GM19193 (cell line): ENCODE data around the gene PHLDB3.

Experiments used
- POLR2A ChIP-seq: IDR thresholded peaks from 4 replicates; pipeline ENCODE4 v1.6.1; 2011; ENCODE audit not compliant: insufficient read depth, insufficient read length; ENCODE audit errors: extremely low read depth

Gene PHLDB3

GRCh38 chr19:43504426-43505185, at the start of gene PHLDB3:
TSS of gene PHLDB3 (minus strand) at chr19:43504746. CDS start at chr19:43504118, 628 bp downstream.
- peak; percentile 19 for TF ChIP-seq POLR2A

GRCh38 chr19:43553656-43554055, 49.1 kb upstream of the PHLDB3 start:
- no peak for TF ChIP-seq POLR2A

GRCh38 chr19:43552616-43553015, 48.1 kb upstream of the PHLDB3 start:
- no peak for TF ChIP-seq POLR2A

GRCh38 chr19:43552198-43552450, 47.6 kb upstream of the PHLDB3 start:
- TF ChIP-seq POLR2A = no peak

GRCh38 chr19:43551399-43552197, 47.1 kb upstream of the PHLDB3 start:
- no peak for TF ChIP-seq POLR2A

- TF ChIP-seq POLR2A = no peak
Measured at GRCh38 chr19:43548706-43549105, 44.2 kb upstream of the PHLDB3 start.

GRCh38 chr19:43546581-43546980, 42.0 kb upstream of the PHLDB3 start:
- no peak for TF ChIP-seq POLR2A

GRCh38 chr19:43545981-43546380, 41.4 kb upstream of the PHLDB3 start:
- no peak for TF ChIP-seq POLR2A

GRCh38 chr19:43545276-43545675, 40.7 kb upstream of the PHLDB3 start:
- TF ChIP-seq POLR2A = no peak

- no peak for TF ChIP-seq POLR2A
Measured at GRCh38 chr19:43544077-43544476, 39.5 kb upstream of the PHLDB3 start.

GRCh38 chr19:43541920-43542650, 37.5 kb upstream of the PHLDB3 start:
- no peak for TF ChIP-seq POLR2A

- TF ChIP-seq POLR2A = no peak
Measured at GRCh38 chr19:43540381-43540780, 35.8 kb upstream of the PHLDB3 start.

- TF ChIP-seq POLR2A = no peak
Measured at GRCh38 chr19:43538922-43539321, 34.4 kb upstream of the PHLDB3 start.

- TF ChIP-seq POLR2A = no peak
Measured at GRCh38 chr19:43534816-43535761, 30.5 kb upstream of the PHLDB3 start.
